HL-60 (cell line): ENCODE data around the gene PRKCE.

Experiments
- DNase-seq, 2 experiments: peaks; one replicate each; pipeline ENCODE4 v3.0.0-alpha.2; 2010 to 2020; ENCODE audit warnings: low read depth in 1 of 2, low spot score in 1 of 2
- H3K27ac ChIP-seq: fragments of 250-450 bp; sonication (Bioruptor Pico); replicated peaks from 2 replicates; pipeline ENCODE4 v1.5.1; 2020; ENCODE audit warnings: mild to moderate bottlenecking, moderate library complexity
- H3K27me3 ChIP-seq: fragments of 250-450 bp; sonication (Bioruptor Pico); 2 replicates; pipeline ENCODE4 v1.5.1; 2021; ENCODE audit warnings: mild to moderate bottlenecking, moderate library complexity; ENCODE audit not compliant: insufficient read depth, poor library complexity, severe bottlenecking
- H3K4me3 ChIP-seq: replicated peaks from 2 replicates; pipeline ENCODE4 v1.5.1; 2011; ENCODE audit warnings: mild to moderate bottlenecking, control low read depth, low read length; ENCODE audit not compliant: insufficient read depth
- GABPA ChIP-seq: IDR thresholded peaks from 2 replicates; pipeline ENCODE4 v1.6.1; 2012; ENCODE audit warnings: low read depth
- POLR2AphosphoS5 ChIP-seq: IDR thresholded peaks from 2 replicates; pipeline ENCODE4 v1.6.1; 2012; ENCODE audit warnings: low read depth
- SPI1 ChIP-seq: IDR thresholded peaks from 2 replicates; pipeline ENCODE4 v1.6.1; 2012; ENCODE audit warnings: low read depth, mild to moderate bottlenecking, borderline replicate concordance
- TF ChIP-seq, protein P1 (sequence below): IDR thresholded peaks from one replicate; pipeline ENCODE4 v1.5.1; 2011; ENCODE audit warnings: low read length, control low read depth, inconsistent platforms; ENCODE audit not compliant: insufficient read depth
- TF ChIP-seq, protein P2 (sequence below): IDR thresholded peaks from 2 replicates; pipeline ENCODE4 v1.6.1; 2012; ENCODE audit warnings: low read depth; ENCODE audit not compliant: insufficient replicate concordance

The PRKCE gene

DNA sequence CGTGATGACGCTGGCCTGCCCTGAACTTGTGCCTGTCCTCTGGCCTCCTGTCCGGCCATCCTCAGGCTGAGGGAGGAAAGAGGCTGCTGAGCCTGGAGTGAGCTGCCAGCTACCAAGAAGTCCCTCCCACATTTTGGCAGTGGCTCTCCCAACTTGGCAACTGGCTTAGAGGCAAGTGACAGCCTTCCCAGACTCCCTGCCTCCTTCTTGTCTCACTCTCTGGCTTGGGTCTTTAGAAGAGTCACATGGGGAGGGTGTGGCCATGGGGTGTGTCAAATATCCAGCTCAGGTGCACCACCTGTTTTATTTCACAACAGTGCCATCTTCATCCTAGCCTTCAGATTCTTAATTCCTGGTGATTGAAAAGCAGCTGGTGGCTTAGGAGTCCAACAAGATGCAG is 222.9 kb downstream of the PRKCE start:
- TF ChIP-seq, protein P1, sequence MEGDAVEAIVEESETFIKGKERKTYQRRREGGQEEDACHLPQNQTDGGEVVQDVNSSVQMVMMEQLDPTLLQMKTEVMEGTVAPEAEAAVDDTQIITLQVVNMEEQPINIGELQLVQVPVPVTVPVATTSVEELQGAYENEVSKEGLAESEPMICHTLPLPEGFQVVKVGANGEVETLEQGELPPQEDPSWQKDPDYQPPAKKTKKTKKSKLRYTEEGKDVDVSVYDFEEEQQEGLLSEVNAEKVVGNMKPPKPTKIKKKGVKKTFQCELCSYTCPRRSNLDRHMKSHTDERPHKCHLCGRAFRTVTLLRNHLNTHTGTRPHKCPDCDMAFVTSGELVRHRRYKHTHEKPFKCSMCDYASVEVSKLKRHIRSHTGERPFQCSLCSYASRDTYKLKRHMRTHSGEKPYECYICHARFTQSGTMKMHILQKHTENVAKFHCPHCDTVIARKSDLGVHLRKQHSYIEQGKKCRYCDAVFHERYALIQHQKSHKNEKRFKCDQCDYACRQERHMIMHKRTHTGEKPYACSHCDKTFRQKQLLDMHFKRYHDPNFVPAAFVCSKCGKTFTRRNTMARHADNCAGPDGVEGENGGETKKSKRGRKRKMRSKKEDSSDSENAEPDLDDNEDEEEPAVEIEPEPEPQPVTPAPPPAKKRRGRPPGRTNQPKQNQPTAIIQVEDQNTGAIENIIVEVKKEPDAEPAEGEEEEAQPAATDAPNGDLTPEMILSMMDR, result no peak
- TF ChIP-seq, protein P2, sequence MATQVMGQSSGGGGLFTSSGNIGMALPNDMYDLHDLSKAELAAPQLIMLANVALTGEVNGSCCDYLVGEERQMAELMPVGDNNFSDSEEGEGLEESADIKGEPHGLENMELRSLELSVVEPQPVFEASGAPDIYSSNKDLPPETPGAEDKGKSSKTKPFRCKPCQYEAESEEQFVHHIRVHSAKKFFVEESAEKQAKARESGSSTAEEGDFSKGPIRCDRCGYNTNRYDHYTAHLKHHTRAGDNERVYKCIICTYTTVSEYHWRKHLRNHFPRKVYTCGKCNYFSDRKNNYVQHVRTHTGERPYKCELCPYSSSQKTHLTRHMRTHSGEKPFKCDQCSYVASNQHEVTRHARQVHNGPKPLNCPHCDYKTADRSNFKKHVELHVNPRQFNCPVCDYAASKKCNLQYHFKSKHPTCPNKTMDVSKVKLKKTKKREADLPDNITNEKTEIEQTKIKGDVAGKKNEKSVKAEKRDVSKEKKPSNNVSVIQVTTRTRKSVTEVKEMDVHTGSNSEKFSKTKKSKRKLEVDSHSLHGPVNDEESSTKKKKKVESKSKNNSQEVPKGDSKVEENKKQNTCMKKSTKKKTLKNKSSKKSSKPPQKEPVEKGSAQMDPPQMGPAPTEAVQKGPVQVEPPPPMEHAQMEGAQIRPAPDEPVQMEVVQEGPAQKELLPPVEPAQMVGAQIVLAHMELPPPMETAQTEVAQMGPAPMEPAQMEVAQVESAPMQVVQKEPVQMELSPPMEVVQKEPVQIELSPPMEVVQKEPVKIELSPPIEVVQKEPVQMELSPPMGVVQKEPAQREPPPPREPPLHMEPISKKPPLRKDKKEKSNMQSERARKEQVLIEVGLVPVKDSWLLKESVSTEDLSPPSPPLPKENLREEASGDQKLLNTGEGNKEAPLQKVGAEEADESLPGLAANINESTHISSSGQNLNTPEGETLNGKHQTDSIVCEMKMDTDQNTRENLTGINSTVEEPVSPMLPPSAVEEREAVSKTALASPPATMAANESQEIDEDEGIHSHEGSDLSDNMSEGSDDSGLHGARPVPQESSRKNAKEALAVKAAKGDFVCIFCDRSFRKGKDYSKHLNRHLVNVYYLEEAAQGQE, result no peak
- H3K27me3 ChIP-seq, result no peaks in the 10 kb centered on the region
- no peak overlapping the region for H3K27ac ChIP-seq
- H3K4me3 ChIP-seq, result no peak overlapping the region
- DNase-seq, result no peak

DNA sequence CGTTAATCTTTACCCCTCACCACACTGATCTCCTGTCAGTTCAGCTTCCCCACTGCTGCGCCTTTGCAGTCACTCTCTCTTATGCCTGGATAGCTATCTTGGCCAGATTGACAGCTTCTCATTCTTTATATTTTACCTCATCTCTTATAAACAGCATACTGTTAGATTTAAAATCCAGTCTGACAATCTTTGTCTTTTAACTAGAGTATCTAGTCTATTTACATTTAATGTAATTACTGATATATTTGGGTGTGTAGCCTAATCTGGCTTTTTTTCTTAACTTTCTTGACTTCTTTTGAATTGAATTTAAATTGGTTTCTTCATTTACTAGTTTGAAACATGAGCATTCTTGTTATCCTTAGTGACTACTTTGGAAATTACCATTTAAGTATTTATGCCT is 225.1 kb downstream of the PRKCE start:
- no peak overlapping the region for H3K4me3 ChIP-seq
- no peak overlapping the region for H3K27ac ChIP-seq
- no peak for TF ChIP-seq GABPA
- TF ChIP-seq POLR2AphosphoS5, result no peak
- TF ChIP-seq, protein P2, result no peak
- TF ChIP-seq, protein P1, result no peak
- no peak for TF ChIP-seq SPI1
- no peak for DNase-seq
- no peaks in the 10 kb centered on the region for H3K27me3 ChIP-seq

DNA sequence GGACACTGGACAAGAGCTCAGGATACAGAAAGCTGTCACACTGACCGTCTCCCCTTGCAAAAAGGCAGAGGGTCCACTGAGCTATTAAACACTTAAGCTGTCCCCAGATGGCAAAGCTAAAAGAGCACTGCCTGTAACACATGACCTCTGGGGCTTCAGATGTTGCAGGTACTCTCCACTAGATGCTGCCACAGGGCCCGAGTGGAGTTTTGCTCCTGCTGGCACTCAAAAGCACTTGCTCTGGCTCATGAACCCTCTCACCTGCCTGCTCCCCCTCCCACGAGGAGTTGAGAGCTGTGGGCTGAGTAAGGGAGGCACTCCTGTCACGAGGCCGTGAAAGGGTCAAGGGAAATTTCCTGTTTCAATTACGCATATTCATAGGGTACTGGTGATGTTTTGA is 227.9 kb downstream of the PRKCE start:
- Histone ChIP-seq H3K4me3 (no peak overlapping the region), H3K27ac (no peak overlapping the region), H3K27me3 (no peaks in the 10 kb centered on the region)
- no peak for DNase-seq
- no peak for TF ChIP-seq SPI1
- TF ChIP-seq, protein P2, result no peak
- TF ChIP-seq GABPA, result no peak
- TF ChIP-seq, protein P1, result no peak
- no peak for TF ChIP-seq POLR2AphosphoS5
